Activated naive CD8-positive, alpha-beta T cell (primary cell): ENCODE results near the gene IDH2.
"Not testable (repeated sequence)": the region's sequence is repeated elsewhere in the genome, so short reads cannot be mapped to it uniquely, and the experiment has no call there.

Experiments
- H3K27ac Mint-ChIP-seq: one replicate; pipeline ENCODE4 v1.8.0; 2021; ENCODE audit warnings: mixed read lengths
- H3K27me3 Mint-ChIP-seq: one replicate; pipeline ENCODE4 v1.8.0; 2021; ENCODE audit warnings: mixed read lengths
- H3K36me3 Mint-ChIP-seq: one replicate; pipeline ENCODE4 v1.8.0; 2021; ENCODE audit warnings: mixed read lengths
- H3K4me1 Mint-ChIP-seq: one replicate; pipeline ENCODE4 v1.8.0; 2021; ENCODE audit warnings: low read depth, mixed read lengths
- H3K4me3 Mint-ChIP-seq: one replicate; pipeline ENCODE4 v1.8.0; 2021; ENCODE audit warnings: mild to moderate bottlenecking, mixed read lengths
- H3K9me3 Mint-ChIP-seq: one replicate; pipeline ENCODE4 v1.8.0; 2021; ENCODE audit warnings: low read depth, mixed read lengths

Gene IDH2

GRCh38 chr15:90083419-90083818 lies 18.8 kb downstream of the IDH2 start:
- peaks cover 4% of the 10 kb centered on the region for H3K4me1 Mint-ChIP-seq
- H3K36me3 Mint-ChIP-seq, result peaks cover 7% of the 10 kb centered on the region
- no peak overlapping the region for H3K27ac Mint-ChIP-seq
- no peak overlapping the region for H3K4me3 Mint-ChIP-seq
- no peaks in the 10 kb centered on the region for H3K9me3 Mint-ChIP-seq
- H3K27me3 Mint-ChIP-seq, result no peaks in the 10 kb centered on the region

- H3K36me3 Mint-ChIP-seq, result peaks cover 7% of the 10 kb centered on the region
Observed at GRCh38 chr15:90082140-90082715, 20.0 kb downstream of the IDH2 start.

GRCh38 chr15:90080818-90081393 lies 21.4 kb downstream of the IDH2 start:
- peak overlapping the region; percentile 50 for H3K27ac Mint-ChIP-seq
- H3K36me3 Mint-ChIP-seq, result no peaks in the 10 kb centered on the region
- H3K27me3 Mint-ChIP-seq, result no peaks in the 10 kb centered on the region
- no peaks in the 10 kb centered on the region for H3K9me3 Mint-ChIP-seq
- H3K4me3 Mint-ChIP-seq, result no peak overlapping the region
- no peaks in the 10 kb centered on the region for H3K4me1 Mint-ChIP-seq

More at GRCh38 chr15:90082140-90082715, 20.0 kb downstream of the IDH2 start:
- Mint-ChIP-seq H3K27ac (no peak overlapping the region), H3K27me3 (no peaks in the 10 kb centered on the region), H3K4me1 (peaks cover 4% of the 10 kb centered on the region), H3K9me3 (no peaks in the 10 kb centered on the region), H3K4me3 (no peak overlapping the region)

- Mint-ChIP-seq H3K4me3 (no peak overlapping the region), H3K27me3 (no peaks in the 10 kb centered on the region), H3K36me3 (no peaks in the 10 kb centered on the region), H3K4me1 (no peaks in the 10 kb centered on the region), H3K27ac (peak overlapping the region; percentile 50), H3K9me3 (no peaks in the 10 kb centered on the region)
Observed at GRCh38 chr15:90080458-90080755, 21.9 kb downstream of the IDH2 start.

GRCh38 chr15:90079619-90080457 lies 22.4 kb downstream of the IDH2 start:
- Mint-ChIP-seq H3K4me1 (no peaks in the 10 kb centered on the region), H3K9me3 (no peaks in the 10 kb centered on the region), H3K27ac (no peak overlapping the region), H3K27me3 (no peaks in the 10 kb centered on the region), H3K36me3 (no peaks in the 10 kb centered on the region), H3K4me3 (no peak overlapping the region)

- Mint-ChIP-seq H3K36me3 (no peaks in the 10 kb centered on the region), H3K9me3 (no peaks in the 10 kb centered on the region), H3K4me1 (no peaks in the 10 kb centered on the region), H3K27ac (no peak overlapping the region), H3K4me3 (no peak overlapping the region), H3K27me3 (no peaks in the 10 kb centered on the region)
Observed at GRCh38 chr15:90078965-90079364, 23.3 kb downstream of the IDH2 start.

- Mint-ChIP-seq H3K9me3 (no peaks in the 10 kb centered on the region), H3K4me3 (no peak overlapping the region), H3K27ac (no peak overlapping the region), H3K27me3 (no peaks in the 10 kb centered on the region), H3K4me1 (no peaks in the 10 kb centered on the region), H3K36me3 (no peaks in the 10 kb centered on the region)
Observed at GRCh38 chr15:90076716-90077115, 25.6 kb downstream of the IDH2 start.

GRCh38 chr15:90075420-90076289 lies 26.6 kb downstream of the IDH2 start:
- H3K27me3 Mint-ChIP-seq, result no peaks in the 10 kb centered on the region
- H3K4me3 Mint-ChIP-seq, result no peak overlapping the region
- no peaks in the 10 kb centered on the region for H3K9me3 Mint-ChIP-seq
- H3K4me1 Mint-ChIP-seq, result peaks cover 3% of the 10 kb centered on the region
- H3K36me3 Mint-ChIP-seq, result no peaks in the 10 kb centered on the region
- no peak overlapping the region for H3K27ac Mint-ChIP-seq

GRCh38 chr15:90074916-90075315 lies 27.4 kb downstream of the IDH2 start:
- Mint-ChIP-seq H3K27ac (no peak overlapping the region), H3K9me3 (no peaks in the 10 kb centered on the region), H3K4me3 (no peak overlapping the region), H3K27me3 (no peaks in the 10 kb centered on the region), H3K36me3 (no peaks in the 10 kb centered on the region), H3K4me1 (peaks cover 3% of the 10 kb centered on the region)

- Mint-ChIP-seq H3K9me3 (no peaks in the 10 kb centered on the region), H3K4me1 (peaks cover 3% of the 10 kb centered on the region), H3K27me3 (no peaks in the 10 kb centered on the region), H3K27ac (no peak overlapping the region), H3K36me3 (no peaks in the 10 kb centered on the region), H3K4me3 (no peak overlapping the region)
Observed at GRCh38 chr15:90074023-90074422, 28.2 kb downstream of the IDH2 start.

GRCh38 chr15:90072978-90073640 lies 29.2 kb downstream of the IDH2 start:
- Mint-ChIP-seq H3K4me3 (no peak overlapping the region), H3K9me3 (no peaks in the 10 kb centered on the region), H3K4me1 (peaks cover 3% of the 10 kb centered on the region), H3K36me3 (no peaks in the 10 kb centered on the region), H3K27ac (peak overlapping the region; percentile 10), H3K27me3 (no peaks in the 10 kb centered on the region)

GRCh38 chr15:90071220-90071807 lies 31.0 kb downstream of the IDH2 start:
- Mint-ChIP-seq H3K27ac (no peak overlapping the region), H3K36me3 (no peaks in the 10 kb centered on the region), H3K4me3 (no peak overlapping the region), H3K9me3 (no peaks in the 10 kb centered on the region), H3K4me1 (peaks cover 3% of the 10 kb centered on the region), H3K27me3 (no peaks in the 10 kb centered on the region)

- not testable (repeated sequence) for H3K27me3 Mint-ChIP-seq, H3K27ac Mint-ChIP-seq, H3K9me3 Mint-ChIP-seq
Observed at GRCh38 chr15:90070623-90071022, 31.6 kb downstream of the IDH2 start.

GRCh38 chr15:90067953-90068606 lies 34.2 kb downstream of the IDH2 start:
- Mint-ChIP-seq H3K27ac (no peak overlapping the region), H3K36me3 (no peaks in the 10 kb centered on the region), H3K4me1 (peaks cover 6% of the 10 kb centered on the region), H3K4me3 (no peak overlapping the region), H3K9me3 (no peaks in the 10 kb centered on the region), H3K27me3 (no peaks in the 10 kb centered on the region)

More at GRCh38 chr15:90070623-90071022, 31.6 kb downstream of the IDH2 start:
- H3K36me3 Mint-ChIP-seq, H3K4me3 Mint-ChIP-seq, H3K4me1 Mint-ChIP-seq: not testable (repeated sequence)
